HCT116 (cell line): ENCODE results near the gene MTUS2. TPM values are rescaled to one million over a fixed set of nuclear protein-coding genes. Genes with fewer than 3 reads are reported as not detected.

Experiments used
- ATAC-seq: fragments of 200-7000 bp; cut with Tn5 transposase; 2 replicates; pipeline ENCODE4 v1.9.1; 2020; ENCODE audit warnings: mild to moderate bottlenecking, moderate library complexity
- BruUV-seq: library from RNA; stranded (reverse); fragments of 400-500 nt; replicated peaks from 2 replicates; lab custom pipeline; 2021; lab: Mats Ljungman, UMichigan
- CTCF ChIA-PET: fragments of 300-600 bp; sonication (Branson Sonifier 250); formaldehyde crosslinking; loops from one replicate; lab custom pipeline; 2021; ENCODE audit warnings: antibody characterized with exemption; lab: Charles Lee
- POLR2A ChIA-PET: fragments of 300-600, 350-600 bp; sonication (Branson Sonifier 250); formaldehyde crosslinking; loops from one replicate; lab custom pipeline; 2021; ENCODE audit warnings: antibody characterized with exemption; lab: Charles Lee
- RAD21 ChIA-PET, 2 experiments: fragments of 300-600 bp; sonication (Branson Sonifier 250); formaldehyde crosslinking; loops; one replicate each; lab custom pipeline; 2023; ENCODE audit warnings: low total read pairs in 2 of 2; ENCODE audit not compliant: uncharacterized antibody in 2 of 2, unreplicated experiment in 2 of 2, low non-redundant PET in 1 of 2; lab: Charles Lee
- DNase-seq: peaks from one replicate; pipeline ENCODE4 v3.0.0-alpha.2; 2010; ENCODE audit warnings: low read depth, low spot score
- H2AFZ ChIP-seq: fragments of 200-600 bp; shearing (Covaris generic), sonication (generic); 2 replicates; pipeline ENCODE4 v1.6.1; 2017; ENCODE audit warnings: low read depth, mixed run types, mixed read lengths, antibody characterized with exemption, low read length; ENCODE audit not compliant: poor library complexity, severe bottlenecking
- H3K27ac ChIP-seq: 2 replicates; pipeline ENCODE4 v1.5.1; 2012; ENCODE audit warnings: low read depth, low read length
- H3K27me3 ChIP-seq: fragments of 200-600 bp; sonication (generic); 2 replicates; pipeline ENCODE4 v1.6.1; 2016; ENCODE audit warnings: mixed run types, low read length, mixed read lengths; ENCODE audit not compliant: insufficient read depth
- H3K36me3 ChIP-seq, 2 experiments: fragments of 200-500 bp in 1 of 2; fragments of 200-600 bp in 1 of 2; sonication (Bioruptor generic) in 1 of 2; sonication (generic) in 1 of 2; 2 replicates each; pipeline versions ENCODE4 v1.5.1 to v1.6.1; 2014 to 2016; ENCODE audit warnings: low read length in 2 of 2, inconsistent platforms in 1 of 2, mixed read lengths in 1 of 2, mixed run types in 1 of 2; ENCODE audit not compliant: insufficient read depth in 2 of 2, control insufficient read depth in 1 of 2
- H3K4me1 ChIP-seq, 2 experiments: fragments of 200-600 bp in 1 of 2; sonication (generic) in 1 of 2; 2 replicates each; pipeline versions ENCODE4 v1.5.1 to v1.6.1; 2012 to 2017; ENCODE audit warnings: low read length in 2 of 2, inconsistent platforms in 1 of 2, mild to moderate bottlenecking in 1 of 2, mixed read lengths in 1 of 2, mixed run types in 1 of 2, moderate library complexity in 1 of 2; ENCODE audit not compliant: insufficient read depth in 2 of 2, control insufficient read depth in 1 of 2
- H3K4me2 ChIP-seq: fragments of 200-600 bp; sonication (generic); 2 replicates; pipeline ENCODE4 v1.6.1; 2017; ENCODE audit warnings: mixed run types, low read length, mixed read lengths
- H3K4me3 ChIP-seq, 2 experiments: fragments of 200-600 bp in 1 of 2; sonication (generic) in 1 of 2; replicated peaks in 1 of 2; 2 replicates each; pipeline ENCODE4 v1.5.1; 2011 to 2016; ENCODE audit warnings: low read length in 2 of 2, control low read depth in 1 of 2, low read depth in 1 of 2, mild to moderate bottlenecking in 1 of 2, mixed read lengths in 1 of 2, mixed run types in 1 of 2
- H3K79me2 ChIP-seq: fragments of 200-600 bp; sonication (generic); 2 replicates; pipeline ENCODE4 v1.6.1; 2017; ENCODE audit warnings: mild to moderate bottlenecking, mixed run types, low read length, moderate library complexity, mixed read lengths; ENCODE audit not compliant: insufficient read depth
- H3K9ac ChIP-seq: fragments of 200-600 bp; sonication (generic); 2 replicates; pipeline ENCODE4 v1.6.1; 2016; ENCODE audit warnings: low read length, mixed read lengths
- H3K9me2 ChIP-seq: fragments of 200-600 bp; sonication (generic), shearing (Covaris generic); 2 replicates; pipeline ENCODE4 v1.6.1; 2017; ENCODE audit warnings: mixed run types, mild to moderate bottlenecking, moderate library complexity; ENCODE audit not compliant: insufficient read depth
- H3K9me3 ChIP-seq, 2 experiments: fragments of 200-500 bp in 1 of 2; fragments of 200-600 bp in 1 of 2; sonication (Bioruptor generic) in 1 of 2; sonication (generic) in 1 of 2; 2 replicates each; pipeline ENCODE4 v1.6.1; 2014 to 2017; ENCODE audit warnings: low read length in 2 of 2, mixed read lengths in 2 of 2, inconsistent platforms in 1 of 2, low read depth in 1 of 2, mild to moderate bottlenecking in 1 of 2, mixed run types in 1 of 2, moderate library complexity in 1 of 2; ENCODE audit not compliant: control insufficient read depth in 1 of 2, insufficient read depth in 1 of 2
- H4K20me1 ChIP-seq: fragments of 200-600 bp; sonication (generic), shearing (Covaris generic); 2 replicates; pipeline ENCODE4 v1.6.1; 2017; ENCODE audit warnings: mixed run types, mild to moderate bottlenecking, moderate library complexity; ENCODE audit not compliant: insufficient read depth
- CBX3 ChIP-seq: IDR thresholded peaks from 2 replicates; pipeline ENCODE4 v1.6.1; 2012; ENCODE audit warnings: low read depth
- FOSL1 ChIP-seq: IDR thresholded peaks from 2 replicates; pipeline ENCODE4 v1.6.1; 2012; ENCODE audit warnings: low read depth
- MAX ChIP-seq: IDR thresholded peaks from 2 replicates; pipeline ENCODE4 v1.6.1; 2012
- POLR2AphosphoS5 ChIP-seq: IDR thresholded peaks from 2 replicates; pipeline ENCODE4 v1.6.1; 2011; ENCODE audit warnings: mild to moderate bottlenecking, low read depth, low read length, moderate library complexity
- SRF ChIP-seq: IDR thresholded peaks from 2 replicates; pipeline ENCODE4 v1.6.1; 2012; ENCODE audit warnings: low read depth
- ZBTB33 ChIP-seq: IDR thresholded peaks from 2 replicates; pipeline ENCODE4 v1.6.1; 2011; ENCODE audit warnings: mild to moderate bottlenecking, low read length, moderate library complexity; ENCODE audit not compliant: insufficient replicate concordance; ENCODE audit errors: extremely low read depth
- ZFX ChIP-seq: fragments of 450-650 bp; IDR thresholded peaks from 2 replicates; pipeline ENCODE4 v1.6.1; 2017
- ZNF274 ChIP-seq: fragments of 200-500 bp; sonication (Bioruptor generic); IDR thresholded peaks from 2 replicates; pipeline ENCODE4 v1.6.1; 2014; ENCODE audit warnings: mild to moderate bottlenecking, low read depth, low read length, inconsistent platforms
- intact Hi-C: fragments of 100-400 bp; cut with micrococcal nuclease; formaldehyde crosslinking; loops from 2 replicates; pipeline ENCODE4 v1.10.0; 2022
- total RNA-seq: library from RNA; stranded (reverse); gene quantifications from one replicate; pipeline ENCODE4 v1.2.1, GENCODE V29; 2021; ENCODE audit not compliant: unreplicated experiment
- TF ChIP-seq, protein P1 (sequence below), 3 experiments: fragments of 200-600 bp in 1 of 3; sonication (generic) in 1 of 3; IDR thresholded peaks in 2 of 3; conservative IDR thresholded peaks in 1 of 3; 2 replicates each; pipeline ENCODE4 v1.5.1; 2012 to 2017; ENCODE audit warnings: low read depth in 2 of 3, low read length in 2 of 3, antibody characterized with exemption in 1 of 3, borderline replicate concordance in 1 of 3, control low read depth in 1 of 3, mild to moderate bottlenecking in 1 of 3, mixed read lengths in 1 of 3, mixed run types in 1 of 3, moderate library complexity in 1 of 3; ENCODE audit not compliant: insufficient read depth in 1 of 3

The MTUS2 gene
- total RNA-seq, 1 experiment from 2014 or later, result 0.02 TPM

GRCh38 chr13:29524641-29525040, 704.5 kb downstream of the MTUS2 start:
- no peak for DNase-seq
- no peak overlapping the region for H3K9ac ChIP-seq
- H3K27ac ChIP-seq, result no peak overlapping the region
- peaks cover 0 to 7% of the 10 kb centered on the region in 2 experiments; a peak in 1 of 4 replicates for H3K4me1 ChIP-seq
- ChIA-PET POLR2A (no interaction called here), RAD21 (no interaction called here)
- no peaks in the 10 kb centered on the region for H3K27me3 ChIP-seq
- peaks cover 16 to 25% of the 10 kb centered on the region in 2 experiments for H3K36me3 ChIP-seq
- TF ChIP-seq FOSL1 (no peak), SRF (no peak), POLR2AphosphoS5 (no peak), CBX3 (no peak), ZNF274 (no peak), ZBTB33 (no peak), ZFX (no peak), MAX (no peak)
- TF ChIP-seq, protein P1, sequence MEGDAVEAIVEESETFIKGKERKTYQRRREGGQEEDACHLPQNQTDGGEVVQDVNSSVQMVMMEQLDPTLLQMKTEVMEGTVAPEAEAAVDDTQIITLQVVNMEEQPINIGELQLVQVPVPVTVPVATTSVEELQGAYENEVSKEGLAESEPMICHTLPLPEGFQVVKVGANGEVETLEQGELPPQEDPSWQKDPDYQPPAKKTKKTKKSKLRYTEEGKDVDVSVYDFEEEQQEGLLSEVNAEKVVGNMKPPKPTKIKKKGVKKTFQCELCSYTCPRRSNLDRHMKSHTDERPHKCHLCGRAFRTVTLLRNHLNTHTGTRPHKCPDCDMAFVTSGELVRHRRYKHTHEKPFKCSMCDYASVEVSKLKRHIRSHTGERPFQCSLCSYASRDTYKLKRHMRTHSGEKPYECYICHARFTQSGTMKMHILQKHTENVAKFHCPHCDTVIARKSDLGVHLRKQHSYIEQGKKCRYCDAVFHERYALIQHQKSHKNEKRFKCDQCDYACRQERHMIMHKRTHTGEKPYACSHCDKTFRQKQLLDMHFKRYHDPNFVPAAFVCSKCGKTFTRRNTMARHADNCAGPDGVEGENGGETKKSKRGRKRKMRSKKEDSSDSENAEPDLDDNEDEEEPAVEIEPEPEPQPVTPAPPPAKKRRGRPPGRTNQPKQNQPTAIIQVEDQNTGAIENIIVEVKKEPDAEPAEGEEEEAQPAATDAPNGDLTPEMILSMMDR (IDR thresholded peaks at IDR 0.05 in 2 of 3, conservative IDR thresholded peaks at IDR 0.05 in 1 of 3; ENCODE audit: borderline replicate concordance in 1 of 3, insufficient read depth in 1 of 3, low read depth in 2 of 3, low read length in 2 of 3), result no peak
- TF ChIP-seq, all 23 proteins: peak for 0
- BruUV-seq, result no TSS peak
- no peaks in the 10 kb centered on the region for H3K9me3 ChIP-seq
- H4K20me1 ChIP-seq, result no peaks in the 10 kb centered on the region
- H3K79me2 ChIP-seq, result 0 out of 2 replicates have a peak, but pooled peaks cover 4% of the 10 kb centered on the region
- ATAC-seq, result no peak
- no peak overlapping the region for H3K4me3 ChIP-seq
- H3K9me2 ChIP-seq, result no peaks in the 10 kb centered on the region
- intact Hi-C loops, result no loop called here
- CTCF ChIA-PET, result no interaction called here
- H3K4me2 ChIP-seq, result no peak overlapping the region
- H2AFZ ChIP-seq, result no peak overlapping the region
